Kidney epithelial cell (primary cell): ENCODE results near the gene SLC4A1AP. TPM values are rescaled to one million over a fixed set of nuclear protein-coding genes. Genes with fewer than 3 reads are reported as not detected.

Source experiments
- DNase-seq: peaks from one replicate; pipeline ENCODE4 v3.0.0-alpha.2; 2010; ENCODE audit warnings: low read depth
- H3K27me3 ChIP-seq: 2 replicates; pipeline ENCODE4 v1.6.0; 2011; ENCODE audit warnings: low read length; ENCODE audit not compliant: control insufficient read depth, insufficient read depth
- H3K36me3 ChIP-seq: 2 replicates; pipeline ENCODE4 v1.5.1; 2011; ENCODE audit warnings: low read length; ENCODE audit not compliant: control insufficient read depth, insufficient read depth
- H3K4me3 ChIP-seq: 2 replicates; pipeline ENCODE4 v1.5.1; 2011; ENCODE audit warnings: low read depth, mild to moderate bottlenecking, control low read depth, low read length
- CTCF ChIP-seq: IDR thresholded peaks from 2 replicates; pipeline ENCODE4 v1.5.1; 2011; ENCODE audit warnings: mild to moderate bottlenecking, moderate library complexity, low read length, control low read depth, inconsistent platforms; ENCODE audit not compliant: insufficient read depth, poor library complexity, severe bottlenecking
- total RNA-seq: library from RNA; depleted of rRNA; stranded (reverse); fragments of >200 nt; gene quantifications from 2 replicates; pipeline ENCODE4 v1.2.3, GENCODE V29; 2015

The SLC4A1AP gene
- total RNA-seq, 1 donor from 2014 or later = 25.0 TPM

GRCh38 chr2:27738349-27739057, 74.8 kb downstream of the SLC4A1AP start:
- no peaks in the 10 kb centered on the region for H3K27me3 ChIP-seq
- H3K4me3 ChIP-seq = no peak overlapping the region
- DNase-seq = no peak
- no peaks in the 10 kb centered on the region for H3K36me3 ChIP-seq
- no peak for TF ChIP-seq CTCF

GRCh38 chr2:27739058-27739373, 75.3 kb downstream of the SLC4A1AP start:
- H3K36me3 ChIP-seq = no peaks in the 10 kb centered on the region
- no peak for TF ChIP-seq CTCF
- no peak for DNase-seq
- H3K27me3 ChIP-seq = no peaks in the 10 kb centered on the region
- H3K4me3 ChIP-seq = no peak overlapping the region

GRCh38 chr2:27741673-27742072, 78.0 kb downstream of the SLC4A1AP start:
- DNase-seq = no peak
- TF ChIP-seq CTCF = no peak
- Histone ChIP-seq H3K27me3 (no peaks in the 10 kb centered on the region), H3K36me3 (no peaks in the 10 kb centered on the region), H3K4me3 (no peak overlapping the region)

- Histone ChIP-seq H3K27me3 (no peaks in the 10 kb centered on the region), H3K36me3 (no peaks in the 10 kb centered on the region), H3K4me3 (no peak overlapping the region)
- no peak for DNase-seq
- no peak for TF ChIP-seq CTCF
Measured at GRCh38 chr2:27742571-27742970, 78.9 kb downstream of the SLC4A1AP start.

Other genes with a start within 250 kb of the SLC4A1AP start
- gene NRBP1, start 235.3 kb upstream of the SLC4A1AP start, total RNA-seq = 105 TPM in 2 replicates
- gene KRTCAP3, start 221.5 kb upstream of the SLC4A1AP start, total RNA-seq = 8.1 and 10.0 TPM in 2 replicates
- gene IFT172, start 174.1 kb upstream of the SLC4A1AP start, total RNA-seq = 11.2 and 21.6 TPM in 2 replicates
- 28.2 and 30.0 TPM in 2 replicates for gene FNDC4, start 168.7 kb upstream of the SLC4A1AP start, total RNA-seq
- 0.27 and 0.88 TPM in 2 replicates for gene GCKR, start 167.1 kb upstream of the SLC4A1AP start, total RNA-seq
- 34.5 and 55.9 TPM in 2 replicates for gene ZNF512, start 80.8 kb upstream of the SLC4A1AP start, total RNA-seq
- gene CCDC121, start 34.9 kb upstream of the SLC4A1AP start, total RNA-seq = 1.5 and 3.6 TPM in 2 replicates
- 55.2 and 58.3 TPM in 2 replicates for gene GPN1, start 34.8 kb upstream of the SLC4A1AP start, total RNA-seq
- gene SUPT7L, start 275 bp upstream of the SLC4A1AP start, total RNA-seq = 25.6 and 36.3 TPM in 2 replicates
- 121 and 139 TPM in 2 replicates for gene MRPL33, start 107.8 kb downstream of the SLC4A1AP start, total RNA-seq
- gene RBKS, start 226.5 kb downstream of the SLC4A1AP start, total RNA-seq = 1.8 and 4.2 TPM in 2 replicates
- gene BABAM2, start 226.8 kb downstream of the SLC4A1AP start, total RNA-seq = 35.3 and 46.3 TPM in 2 replicates